ENCODE data around the gene CARMIL1. TPM values are rescaled to one million over a fixed set of nuclear protein-coding genes. Genes with fewer than 3 reads are reported as not detected.
"Not testable (repeated sequence)": the region's sequence is repeated elsewhere in the genome, so short reads cannot be mapped to it uniquely, and the experiment has no call there.

CARMIL1 gene
- polyA plus RNA-seq, 2 donors = 6.9 to 9.5 TPM

DNA sequence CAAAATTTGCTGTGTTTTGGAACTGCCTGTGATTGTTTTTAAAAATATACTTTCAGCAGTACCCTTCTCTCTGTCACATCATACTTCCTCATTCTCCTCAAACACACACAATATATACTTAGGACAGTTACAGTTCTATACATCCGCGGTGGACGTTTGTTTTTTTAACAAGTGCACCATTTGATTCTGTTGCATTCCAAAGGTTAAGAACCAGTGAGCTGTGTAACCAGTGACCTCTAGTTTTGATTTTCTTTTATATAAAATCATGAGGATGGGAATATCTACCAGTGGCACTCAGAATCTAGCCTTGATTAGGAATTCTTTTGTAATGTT lies 152.8 kb downstream of the CARMIL1 start:
- H3K9me3 ChIP-seq (ENCODE audit: control insufficient read depth in 2 of 2, insufficient read depth in 1 of 2, low read depth in 1 of 2, low read length in 1 of 2) = no peaks in the 10 kb centered on the region
- no peaks in the 10 kb centered on the region for H3K4me1 ChIP-seq (ENCODE audit: control insufficient read depth in 2 of 2, insufficient read depth in 2 of 2, low read length in 1 of 2)
- H3K36me3 ChIP-seq (ENCODE audit: control insufficient read depth in 2 of 2, insufficient read depth in 2 of 2, low read length in 1 of 2) = peaks cover 0 to 2% of the 10 kb centered on the region in 2 donors
- H3K27ac ChIP-seq (ENCODE audit: low read depth in 2 of 2, low read length in 1 of 2) = no peak overlapping the region
- 62 to 66% methylated on average over 3 of the region's 3 CpGs for WGBS, 2 donors
- H3K27me3 ChIP-seq (ENCODE audit: control insufficient read depth in 1 of 2, insufficient read depth in 2 of 2, low read length in 2 of 2) = no peaks in the 10 kb centered on the region
- no peak overlapping the region for H3K4me3 ChIP-seq (ENCODE audit: low read depth in 1 of 2, low read length in 2 of 2)

DNA sequence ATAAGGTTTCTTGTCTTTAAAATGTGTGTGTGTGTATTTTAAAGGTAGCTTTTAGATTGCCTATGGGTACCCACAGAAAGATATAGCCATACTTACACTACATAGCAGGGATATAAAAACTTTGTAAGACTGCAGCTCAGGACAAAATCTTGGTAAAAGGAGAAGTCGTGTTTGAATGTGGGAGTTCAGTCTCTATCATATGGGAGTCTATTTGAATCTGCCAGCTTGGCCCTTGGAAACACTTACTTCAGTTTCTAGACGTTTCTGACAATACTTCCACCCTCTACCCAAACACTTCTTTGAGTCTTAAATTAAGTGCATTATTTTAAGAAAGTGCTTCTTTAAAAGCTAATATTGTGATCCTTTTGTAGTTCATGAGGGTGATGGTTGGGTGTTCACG lies 155.7 kb downstream of the CARMIL1 start:
- H3K36me3 ChIP-seq (ENCODE audit: control insufficient read depth in 2 of 2, insufficient read depth in 2 of 2, low read length in 1 of 2) = peaks cover 0 to 2% of the 10 kb centered on the region in 2 donors
- H3K4me3 ChIP-seq (ENCODE audit: low read depth in 1 of 2, low read length in 2 of 2) = no peak overlapping the region
- 85 to 86% methylated on average over 3 of the region's 3 CpGs for WGBS, 2 donors
- no peaks in the 10 kb centered on the region for H3K27me3 ChIP-seq (ENCODE audit: control insufficient read depth in 1 of 2, insufficient read depth in 2 of 2, low read length in 2 of 2)
- no peaks in the 10 kb centered on the region for H3K4me1 ChIP-seq (ENCODE audit: control insufficient read depth in 2 of 2, insufficient read depth in 2 of 2, low read length in 1 of 2)
- H3K9me3 ChIP-seq (ENCODE audit: control insufficient read depth in 2 of 2, insufficient read depth in 1 of 2, low read depth in 1 of 2, low read length in 1 of 2) = no peaks in the 10 kb centered on the region
- no peak overlapping the region for H3K27ac ChIP-seq (ENCODE audit: low read depth in 2 of 2, low read length in 1 of 2)

DNA sequence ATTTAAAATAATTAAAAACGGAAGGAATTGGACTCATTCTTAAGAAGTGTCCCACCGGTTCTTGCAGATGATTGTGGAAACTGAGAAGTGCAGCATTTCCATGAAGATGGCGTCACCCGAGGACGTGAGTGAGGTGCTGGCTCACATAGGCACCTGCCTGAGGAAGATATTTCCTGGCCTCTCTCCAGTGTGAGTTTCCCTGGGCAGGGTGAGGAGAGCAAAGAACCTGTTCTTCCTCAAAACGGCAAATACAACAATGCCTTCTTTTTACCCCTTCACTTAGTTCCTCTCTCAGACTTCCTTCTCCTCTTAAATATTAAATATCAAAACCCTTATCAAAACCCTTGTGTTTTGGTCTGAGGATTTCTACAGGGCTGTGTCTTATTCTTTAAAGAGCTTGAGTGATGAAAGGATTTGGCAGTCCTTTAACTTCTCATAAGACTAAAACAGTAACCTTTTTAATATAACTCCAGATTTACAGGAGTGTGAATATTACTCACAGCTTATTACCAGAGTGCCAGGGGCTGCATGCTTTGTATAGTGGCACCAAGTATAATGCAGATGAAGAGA lies 156.3 kb downstream of the CARMIL1 start:
- no peaks in the 10 kb centered on the region for H3K4me1 ChIP-seq (ENCODE audit: control insufficient read depth in 2 of 2, insufficient read depth in 2 of 2, low read length in 1 of 2)
- H3K27me3 ChIP-seq (ENCODE audit: control insufficient read depth in 1 of 2, insufficient read depth in 2 of 2, low read length in 2 of 2) = no peaks in the 10 kb centered on the region
- H3K36me3 ChIP-seq (ENCODE audit: control insufficient read depth in 2 of 2, insufficient read depth in 2 of 2, low read length in 1 of 2) = peaks cover 0 to 2% of the 10 kb centered on the region in 2 donors
- H3K4me3 ChIP-seq (ENCODE audit: low read depth in 1 of 2, low read length in 2 of 2) = no peak overlapping the region
- 55 to 56% methylated on average over 6 of the region's 6 CpGs for WGBS, 2 donors
- H3K9me3 ChIP-seq (ENCODE audit: control insufficient read depth in 2 of 2, insufficient read depth in 1 of 2, low read depth in 1 of 2, low read length in 1 of 2) = no peaks in the 10 kb centered on the region
- H3K27ac ChIP-seq (ENCODE audit: low read depth in 2 of 2, low read length in 1 of 2) = no peak overlapping the region

DNA sequence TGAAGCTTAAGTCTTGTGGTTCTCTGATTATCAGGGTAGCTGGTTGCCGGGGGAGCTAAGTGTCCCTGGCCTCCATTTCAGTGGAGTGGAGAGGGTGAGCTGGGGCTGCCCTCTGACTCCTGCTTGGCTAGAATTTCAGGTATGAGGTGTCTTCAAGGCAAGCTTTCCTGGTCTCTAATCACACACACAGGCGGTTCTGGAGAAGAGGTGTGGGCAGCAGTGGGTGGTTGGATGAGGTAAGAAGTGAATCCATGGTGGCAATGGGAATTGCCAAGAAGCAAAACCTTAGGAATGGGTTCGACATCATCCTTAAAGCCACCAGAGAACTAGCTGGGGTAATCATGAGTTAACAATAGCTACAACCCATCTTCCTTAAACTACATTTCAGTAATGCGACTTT lies 157.6 kb downstream of the CARMIL1 start:
- peaks cover 0 to 2% of the 10 kb centered on the region in 2 donors for H3K36me3 ChIP-seq (ENCODE audit: control insufficient read depth in 2 of 2, insufficient read depth in 2 of 2, low read length in 1 of 2)
- H3K27ac ChIP-seq (ENCODE audit: low read depth in 2 of 2, low read length in 1 of 2) = no peak overlapping the region
- 93 to 94% methylated on average over 4 of the region's 4 CpGs for WGBS, 2 donors
- H3K27me3 ChIP-seq (ENCODE audit: control insufficient read depth in 1 of 2, insufficient read depth in 2 of 2, low read length in 2 of 2) = no peaks in the 10 kb centered on the region
- no peaks in the 10 kb centered on the region for H3K9me3 ChIP-seq (ENCODE audit: control insufficient read depth in 2 of 2, insufficient read depth in 1 of 2, low read depth in 1 of 2, low read length in 1 of 2)
- no peak overlapping the region for H3K4me3 ChIP-seq (ENCODE audit: low read depth in 1 of 2, low read length in 2 of 2)
- H3K4me1 ChIP-seq (ENCODE audit: control insufficient read depth in 2 of 2, insufficient read depth in 2 of 2, low read length in 1 of 2) = no peaks in the 10 kb centered on the region

DNA sequence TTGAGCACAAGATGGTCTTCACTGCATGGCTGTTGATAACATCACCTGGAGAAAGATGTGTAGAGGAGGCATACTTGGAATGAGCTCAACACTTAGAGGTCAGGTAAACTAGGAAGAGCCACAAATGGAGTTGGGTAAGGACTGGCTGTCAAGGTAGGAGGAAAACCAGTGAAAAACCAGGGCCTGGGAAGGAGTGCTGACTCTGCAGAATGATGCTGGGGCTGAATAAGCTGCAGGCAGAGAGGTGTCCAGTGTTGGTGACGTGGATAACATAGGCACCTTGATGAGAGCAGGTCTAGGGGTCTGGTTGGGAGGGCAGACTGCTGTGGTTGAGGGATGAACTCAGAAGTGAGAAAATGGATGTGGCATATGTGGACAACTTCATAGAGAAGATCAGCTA lies 160.2 kb downstream of the CARMIL1 start:
- H3K36me3 ChIP-seq (ENCODE audit: control insufficient read depth in 2 of 2, insufficient read depth in 2 of 2, low read length in 1 of 2) = peaks cover 0 to 2% of the 10 kb centered on the region in 2 donors
- no peaks in the 10 kb centered on the region for H3K27me3 ChIP-seq (ENCODE audit: control insufficient read depth in 1 of 2, insufficient read depth in 2 of 2, low read length in 2 of 2)
- no peak overlapping the region for H3K4me3 ChIP-seq (ENCODE audit: low read depth in 1 of 2, low read length in 2 of 2)
- no peaks in the 10 kb centered on the region for H3K4me1 ChIP-seq (ENCODE audit: control insufficient read depth in 2 of 2, insufficient read depth in 2 of 2, low read length in 1 of 2)
- WGBS, 2 donors = 90 to 96% methylated on average over 1 of the region's 1 CpG
- no peaks in the 10 kb centered on the region for H3K9me3 ChIP-seq (ENCODE audit: control insufficient read depth in 2 of 2, insufficient read depth in 1 of 2, low read depth in 1 of 2, low read length in 1 of 2)
- H3K27ac ChIP-seq (ENCODE audit: low read depth in 2 of 2, low read length in 1 of 2) = no peak overlapping the region

DNA sequence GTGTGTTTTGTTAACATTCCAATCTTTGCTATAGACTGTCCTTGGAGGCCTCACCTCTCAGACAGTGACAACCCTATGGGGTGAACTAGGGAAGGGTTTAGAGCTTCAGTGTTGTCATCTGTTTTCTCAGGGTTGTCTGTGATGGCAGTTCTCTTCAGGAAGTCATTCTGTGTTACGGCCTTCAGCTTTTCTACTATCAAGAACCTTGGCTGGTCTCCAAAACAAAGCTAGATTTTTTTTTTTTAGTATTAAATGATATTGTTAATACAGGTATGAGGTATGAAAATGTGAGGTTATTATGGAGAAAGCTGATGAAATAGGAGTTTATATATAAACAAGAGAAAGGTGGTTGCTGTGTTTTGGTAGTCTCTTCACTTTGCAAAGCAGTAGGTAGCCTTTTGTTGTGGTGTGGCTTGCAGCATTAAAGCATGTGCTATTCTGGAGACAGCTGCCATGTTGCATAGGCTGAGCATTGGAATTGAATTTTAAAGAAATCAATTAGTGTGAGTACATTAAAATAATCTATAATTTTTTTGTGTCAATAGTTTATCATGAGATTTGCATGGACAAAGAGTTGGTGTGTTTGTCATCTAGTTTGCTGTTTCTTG lies 162.6 kb downstream of the CARMIL1 start:
- H3K9me3 ChIP-seq (ENCODE audit: control insufficient read depth in 2 of 2, insufficient read depth in 1 of 2, low read depth in 1 of 2, low read length in 1 of 2) = no peaks in the 10 kb centered on the region
- H3K4me3 ChIP-seq (ENCODE audit: low read depth in 1 of 2, low read length in 2 of 2) = no peak overlapping the region
- no peaks in the 10 kb centered on the region for H3K4me1 ChIP-seq (ENCODE audit: control insufficient read depth in 2 of 2, insufficient read depth in 2 of 2, low read length in 1 of 2)
- H3K36me3 ChIP-seq (ENCODE audit: control insufficient read depth in 2 of 2, insufficient read depth in 2 of 2, low read length in 1 of 2) = peaks cover 0 to 1% of the 10 kb centered on the region in 2 donors
- no peak overlapping the region for H3K27ac ChIP-seq (ENCODE audit: low read depth in 2 of 2, low read length in 1 of 2)
- no peaks in the 10 kb centered on the region for H3K27me3 ChIP-seq (ENCODE audit: control insufficient read depth in 1 of 2, insufficient read depth in 2 of 2, low read length in 2 of 2)
- 35 to 66% methylated on average over 1 of the region's 1 CpG for WGBS, 2 donors

DNA sequence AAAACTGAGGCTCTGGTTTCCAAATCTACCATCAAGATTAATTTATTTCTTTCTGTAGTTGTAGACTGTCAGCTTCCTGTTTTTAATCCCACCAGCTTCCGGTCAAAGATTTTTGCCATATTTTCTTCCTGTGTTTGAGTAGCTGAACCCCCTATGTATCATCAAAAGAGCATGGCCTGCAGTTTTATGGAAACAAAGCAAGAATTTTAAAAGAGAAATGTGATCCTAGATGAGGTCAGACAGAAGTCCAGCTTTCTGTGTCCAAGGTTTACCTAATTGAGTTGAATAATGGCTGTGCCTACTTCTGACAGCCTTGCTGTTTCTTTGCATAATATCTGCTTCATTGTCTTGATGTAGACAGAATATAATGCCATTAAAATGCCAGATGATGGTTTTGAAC lies 163.7 kb downstream of the CARMIL1 start:
- Histone ChIP-seq H3K4me1 (ENCODE audit: control insufficient read depth in 2 of 2, insufficient read depth in 2 of 2, low read length in 1 of 2) (no peaks in the 10 kb centered on the region), H3K9me3 (ENCODE audit: control insufficient read depth in 2 of 2, insufficient read depth in 1 of 2, low read depth in 1 of 2, low read length in 1 of 2) (no peaks in the 10 kb centered on the region), H3K27ac (ENCODE audit: low read depth in 2 of 2, low read length in 1 of 2) (no peak overlapping the region), H3K4me3 (ENCODE audit: low read depth in 1 of 2, low read length in 2 of 2) (no peak overlapping the region), H3K27me3 (ENCODE audit: control insufficient read depth in 1 of 2, insufficient read depth in 2 of 2, low read length in 2 of 2) (no peaks in the 10 kb centered on the region), H3K36me3 (ENCODE audit: control insufficient read depth in 2 of 2, insufficient read depth in 2 of 2, low read length in 1 of 2) (no peaks in the 10 kb centered on the region)
- 64 to 71% methylated on average over 1 of the region's 1 CpG for WGBS, 2 donors

DNA sequence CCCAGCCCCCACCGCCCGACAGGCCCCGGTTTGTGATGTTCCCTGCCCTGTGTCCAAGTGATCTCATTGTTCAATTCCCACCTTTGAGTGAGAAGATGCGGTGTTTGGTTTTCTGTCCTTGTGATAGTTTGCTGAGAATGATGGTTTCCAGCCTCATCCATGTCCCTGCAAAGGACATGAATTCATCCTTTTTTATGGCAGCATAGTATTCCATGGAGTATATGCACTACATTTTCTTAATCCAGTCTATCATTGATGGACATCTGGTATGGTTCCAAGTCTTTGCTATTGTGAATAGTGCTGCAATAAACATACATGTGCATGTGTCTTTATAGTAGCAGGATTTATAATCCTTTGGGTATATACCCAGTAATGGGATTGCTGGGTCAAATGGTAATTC lies 165.3 kb downstream of the CARMIL1 start:
- not testable (repeated sequence) for H3K27me3 ChIP-seq (ENCODE audit: control insufficient read depth in 1 of 2, insufficient read depth in 2 of 2, low read length in 2 of 2); H3K4me3 ChIP-seq (ENCODE audit: low read depth in 1 of 2, low read length in 2 of 2); H3K9me3 ChIP-seq (ENCODE audit: control insufficient read depth in 2 of 2, insufficient read depth in 1 of 2, low read depth in 1 of 2, low read length in 1 of 2); H3K36me3 ChIP-seq (ENCODE audit: control insufficient read depth in 2 of 2, insufficient read depth in 2 of 2, low read length in 1 of 2); H3K4me1 ChIP-seq (ENCODE audit: control insufficient read depth in 2 of 2, insufficient read depth in 2 of 2, low read length in 1 of 2); H3K27ac ChIP-seq (ENCODE audit: low read depth in 2 of 2, low read length in 1 of 2)
- 89 to 92% methylated on average over 4 of the region's 4 CpGs for WGBS, 2 donors

DNA sequence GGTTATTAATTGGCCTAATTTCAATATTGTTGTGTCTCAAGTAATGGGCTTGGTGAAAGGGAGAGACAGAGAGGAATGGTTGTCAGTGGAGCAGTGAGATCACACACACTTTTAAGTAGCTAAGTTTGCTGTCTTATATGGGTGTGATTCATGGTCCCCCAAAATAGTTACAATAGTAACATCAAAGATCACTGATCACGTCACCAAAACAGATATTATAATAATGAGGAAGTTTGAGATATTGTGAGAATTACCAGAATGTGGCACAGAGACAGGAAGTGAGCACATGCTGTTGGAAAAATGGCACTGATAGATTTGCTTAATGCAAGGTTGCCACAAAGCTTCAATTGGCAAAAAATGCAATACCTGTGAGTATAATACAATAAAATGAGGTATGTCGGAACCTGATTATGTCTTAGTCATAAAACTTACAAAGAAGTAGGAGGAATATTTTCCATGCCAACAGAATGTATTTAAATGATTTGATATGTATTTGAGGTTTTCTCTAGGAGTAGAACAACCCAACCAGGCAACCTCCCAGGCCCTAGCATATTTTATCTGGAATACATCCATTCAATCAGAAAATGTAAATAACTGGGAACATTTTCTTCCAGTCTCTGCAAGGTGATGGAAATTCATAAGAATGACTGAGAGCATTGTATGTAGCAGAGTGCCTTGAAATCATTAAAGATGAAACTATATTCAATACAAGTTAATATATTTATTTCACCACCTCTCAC lies 167.8 kb downstream of the CARMIL1 start:
- no peaks in the 10 kb centered on the region for H3K9me3 ChIP-seq (ENCODE audit: control insufficient read depth in 2 of 2, insufficient read depth in 1 of 2, low read depth in 1 of 2, low read length in 1 of 2)
- H3K27ac ChIP-seq (ENCODE audit: low read depth in 2 of 2, low read length in 1 of 2) = no peak overlapping the region
- H3K36me3 ChIP-seq (ENCODE audit: control insufficient read depth in 2 of 2, insufficient read depth in 2 of 2, low read length in 1 of 2) = no peaks in the 10 kb centered on the region
- no peak overlapping the region for H3K4me3 ChIP-seq (ENCODE audit: low read depth in 1 of 2, low read length in 2 of 2)
- no peaks in the 10 kb centered on the region for H3K27me3 ChIP-seq (ENCODE audit: control insufficient read depth in 1 of 2, insufficient read depth in 2 of 2, low read length in 2 of 2)
- no peaks in the 10 kb centered on the region for H3K4me1 ChIP-seq (ENCODE audit: control insufficient read depth in 2 of 2, insufficient read depth in 2 of 2, low read length in 1 of 2)
- WGBS, 2 donors = 58 to 69% methylated on average over 2 of the region's 2 CpGs

DNA sequence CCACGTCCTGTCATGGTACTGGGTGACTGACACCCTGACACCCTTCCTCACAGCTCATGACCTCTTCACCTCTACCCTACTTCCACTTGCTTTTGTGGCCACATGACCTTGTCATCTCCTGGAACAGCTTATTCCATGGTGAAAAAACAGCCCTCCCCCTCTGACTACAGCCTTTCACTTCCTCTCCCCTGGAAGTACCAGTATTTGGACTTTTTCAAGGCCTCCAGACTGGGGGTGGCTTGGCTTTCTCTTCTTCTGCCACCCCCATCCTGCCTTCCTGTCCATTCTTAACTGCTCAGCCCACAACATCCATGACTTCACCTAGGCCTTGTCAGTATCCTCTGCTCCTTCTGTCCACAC lies 168.4 kb downstream of the CARMIL1 start:
- Histone ChIP-seq H3K27me3 (ENCODE audit: control insufficient read depth in 1 of 2, insufficient read depth in 2 of 2, low read length in 2 of 2) (no peaks in the 10 kb centered on the region), H3K36me3 (ENCODE audit: control insufficient read depth in 2 of 2, insufficient read depth in 2 of 2, low read length in 1 of 2) (no peaks in the 10 kb centered on the region), H3K9me3 (ENCODE audit: control insufficient read depth in 2 of 2, insufficient read depth in 1 of 2, low read depth in 1 of 2, low read length in 1 of 2) (no peaks in the 10 kb centered on the region), H3K4me3 (ENCODE audit: low read depth in 1 of 2, low read length in 2 of 2) (no peak overlapping the region), H3K27ac (ENCODE audit: low read depth in 2 of 2, low read length in 1 of 2) (no peak overlapping the region), H3K4me1 (ENCODE audit: control insufficient read depth in 2 of 2, insufficient read depth in 2 of 2, low read length in 1 of 2) (no peaks in the 10 kb centered on the region)
- 30 to 79% methylated on average over 1 of the region's 1 CpG for WGBS, 2 donors

Measured in esophagus (tissue), 2 donors.